GM19395 (cell line): ENCODE data around the gene C3orf85.
"Not testable (repeated sequence)": the region's sequence is repeated elsewhere in the genome, so short reads cannot be mapped to it uniquely, and the experiment has no call there.

ENCODE experiments used
- ATAC-seq: cut with Tn5 transposase; IDR thresholded peaks from one replicate; pipeline ENCODE4 v1.9.1; 2021; ENCODE audit warnings: mild to moderate bottlenecking, moderate library complexity; ENCODE audit not compliant: unreplicated experiment

Gene C3orf85, protein sequence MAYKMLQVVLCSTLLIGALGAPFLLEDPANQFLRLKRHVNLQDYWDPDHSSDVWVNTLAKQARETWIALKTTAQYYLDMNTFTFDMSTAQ

DNA sequence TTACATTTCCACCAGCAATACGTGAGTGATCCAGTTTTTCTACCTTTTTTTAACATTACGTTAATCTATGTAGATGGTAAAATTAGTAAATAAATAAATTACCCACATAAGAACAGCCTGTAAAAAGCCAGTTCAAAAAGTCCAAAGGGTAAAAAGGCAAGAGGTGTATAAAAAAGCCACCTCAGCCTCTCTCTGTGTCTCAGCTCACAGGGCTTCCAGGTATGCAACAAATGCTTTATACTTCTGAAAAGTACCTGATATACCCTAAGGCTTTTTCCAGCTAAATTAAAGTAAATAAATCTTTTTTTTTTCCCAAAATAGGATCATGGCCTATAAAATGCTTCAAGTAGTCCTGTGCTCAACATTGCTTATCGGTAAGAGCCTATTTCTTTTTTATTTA, at the start of gene C3orf85:
C3orf85 (plus strand) TSS at position 197 of the 400 bp plus-strand sequence; CDS start at position 326, 129 bp downstream.
- ATAC-seq: no peak

- no peak for ATAC-seq
Observed at GRCh38 chr3:109089265-109089664, 47.3 kb upstream of the C3orf85 start.

GRCh38 chr3:109091846-109092245, 44.7 kb upstream of the C3orf85 start:
- ATAC-seq: no peak

GRCh38 chr3:109093561-109093960, 43.0 kb upstream of the C3orf85 start:
- ATAC-seq: no peak

GRCh38 chr3:109095166-109095565, 41.4 kb upstream of the C3orf85 start:
- no peak for ATAC-seq

- no peak for ATAC-seq
Observed at GRCh38 chr3:109098079-109098644, 38.4 kb upstream of the C3orf85 start.

DNA sequence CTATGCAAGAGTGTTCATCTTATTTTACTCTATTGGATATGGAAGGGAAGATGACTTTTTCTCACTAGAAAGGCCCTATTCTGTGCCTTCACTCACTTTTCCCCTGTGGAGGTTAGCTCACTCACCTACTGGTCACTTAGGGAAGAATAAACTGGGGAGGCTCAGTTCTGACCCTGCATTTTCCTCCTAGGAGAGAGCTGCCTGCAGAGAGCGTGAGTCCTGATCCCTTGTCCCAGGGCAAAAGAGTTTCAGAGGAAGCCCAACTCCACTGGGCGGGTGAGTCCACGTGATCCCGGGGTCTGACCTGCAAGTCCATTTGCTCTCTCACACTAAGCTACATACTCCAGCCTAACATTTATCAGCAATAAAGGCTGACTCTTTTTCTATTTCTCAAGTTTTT, 26.9 kb upstream of the C3orf85 start:
- ATAC-seq: no peak

- no peak for ATAC-seq
Observed at GRCh38 chr3:109112946-109113760, 23.4 kb upstream of the C3orf85 start.

- ATAC-seq: no peak
Observed at GRCh38 chr3:109114746-109115145, 21.8 kb upstream of the C3orf85 start.

GRCh38 chr3:109115451-109115850, 21.1 kb upstream of the C3orf85 start:
- no peak for ATAC-seq

GRCh38 chr3:109116031-109116430, 20.5 kb upstream of the C3orf85 start:
- ATAC-seq: no peak

GRCh38 chr3:109117939-109118338, 18.6 kb upstream of the C3orf85 start, which contains the start of gene MORC1:
TSS of gene MORC1 (minus strand) at chr3:109118134. CDS start at chr3:109118059, 75 bp downstream.
- no peak for ATAC-seq

GRCh38 chr3:109118584-109118983, 17.9 kb upstream of the C3orf85 start:
- no peak for ATAC-seq

DNA sequence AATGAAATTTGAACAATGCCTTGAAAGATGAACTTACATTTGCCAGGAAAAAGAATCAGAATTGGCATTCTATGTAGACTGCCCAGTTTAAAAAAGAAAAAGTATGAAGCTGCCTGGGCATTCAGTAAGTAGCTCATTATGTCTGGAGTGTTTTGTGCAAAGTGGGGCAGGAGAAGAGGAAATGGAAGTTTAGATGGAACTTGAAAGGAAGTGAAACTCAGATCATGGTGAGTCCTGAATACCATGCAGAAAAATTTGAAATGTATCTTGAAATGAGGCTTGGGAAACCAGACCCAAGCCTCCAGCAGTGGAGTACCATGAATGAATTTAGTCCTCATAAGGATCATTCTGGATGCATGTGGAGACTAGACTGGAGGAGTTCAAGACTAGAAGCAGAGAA, 13.8 kb upstream of the C3orf85 start:
- no peak for ATAC-seq

- ATAC-seq: no peak
Observed at GRCh38 chr3:109125902-109126301, 10.6 kb upstream of the C3orf85 start.

DNA sequence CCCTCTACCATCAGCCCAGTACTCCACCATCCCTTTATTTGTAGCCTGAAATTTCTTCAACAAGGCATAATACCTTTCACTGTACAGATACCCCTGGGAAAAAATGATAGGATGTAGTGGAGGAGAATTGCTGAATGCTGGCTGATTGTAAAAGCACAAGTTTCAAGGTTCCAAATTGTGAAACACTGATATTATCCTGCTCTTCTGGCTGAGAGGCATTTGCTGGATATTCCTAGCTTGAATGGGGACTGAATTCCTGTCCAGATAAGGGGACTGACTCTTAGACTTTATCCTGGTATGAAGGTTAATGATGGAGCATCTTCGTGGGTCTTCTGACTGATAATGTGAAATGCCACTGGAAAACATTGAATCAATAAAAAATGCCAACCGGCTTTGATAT, 9.0 kb upstream of the C3orf85 start:
- ATAC-seq: no peak

DNA sequence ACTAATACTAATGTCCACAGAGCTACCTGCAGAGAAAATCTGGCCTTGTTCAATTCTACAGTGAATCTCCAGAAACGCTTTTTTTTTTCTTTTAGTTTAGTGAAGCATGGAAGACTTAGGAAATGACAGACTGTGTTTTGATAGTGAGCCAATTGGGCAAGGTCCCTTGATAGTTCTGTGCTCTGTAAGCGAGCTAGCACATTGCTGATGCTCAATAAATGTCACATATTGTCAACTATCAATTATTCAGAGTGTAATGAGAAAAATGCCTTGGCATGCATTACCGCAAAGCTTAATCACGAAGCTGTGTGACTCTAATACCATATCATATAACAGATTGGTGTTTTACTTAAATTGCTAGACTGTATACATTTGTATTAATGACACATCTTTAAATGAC, 5.2 kb upstream of the C3orf85 start:
- no peak for ATAC-seq

DNA sequence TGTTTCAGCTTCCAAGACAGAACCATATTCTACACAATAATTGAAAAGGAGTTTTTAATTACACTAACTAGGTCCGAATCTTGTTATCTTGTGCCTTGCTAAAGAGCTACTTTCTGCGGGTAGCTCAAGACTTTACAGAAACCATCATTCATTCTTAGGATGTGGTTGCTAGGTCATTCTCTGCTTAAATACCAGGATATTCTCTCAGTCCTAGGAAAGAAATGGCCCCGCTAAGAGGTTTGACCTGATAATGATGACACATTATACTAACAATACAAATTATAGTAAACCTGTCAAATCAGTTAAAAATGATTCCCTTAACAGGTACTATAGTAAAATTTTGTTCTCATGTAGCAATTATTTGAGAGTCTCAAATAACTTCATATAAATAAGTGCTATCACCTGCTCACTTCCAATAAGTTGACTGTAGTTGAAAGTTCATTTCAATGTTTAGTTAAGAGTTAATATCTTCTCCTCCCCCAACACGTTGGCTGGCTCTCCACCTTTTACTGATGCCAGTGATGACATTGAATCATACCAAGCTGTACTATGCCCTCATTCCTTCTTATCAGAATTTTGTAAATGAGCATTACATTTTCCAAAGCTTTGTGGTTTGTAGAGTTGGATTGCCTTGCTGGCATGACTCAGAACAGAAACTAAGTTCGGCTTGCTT, 3.6 kb upstream of the C3orf85 start:
- ATAC-seq: no peak

DNA sequence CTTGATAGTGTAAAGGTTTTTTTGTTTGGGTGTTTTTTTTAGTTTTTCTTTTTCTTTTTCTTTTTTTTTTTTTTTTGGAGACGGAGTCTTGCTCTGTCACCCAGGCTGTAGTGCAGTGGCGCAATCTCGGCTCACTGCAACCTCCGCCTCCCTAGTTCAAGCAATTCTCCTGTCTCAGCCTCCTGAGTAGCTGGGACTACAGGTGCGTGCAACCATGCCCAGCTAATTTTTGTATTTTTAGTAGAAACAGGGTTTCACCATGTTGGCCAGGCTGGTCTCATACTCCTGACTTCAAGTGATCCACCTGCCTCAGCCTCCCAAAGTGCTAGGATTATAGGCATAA, 3.1 kb upstream of the C3orf85 start:
- not testable (repeated sequence) for ATAC-seq

DNA sequence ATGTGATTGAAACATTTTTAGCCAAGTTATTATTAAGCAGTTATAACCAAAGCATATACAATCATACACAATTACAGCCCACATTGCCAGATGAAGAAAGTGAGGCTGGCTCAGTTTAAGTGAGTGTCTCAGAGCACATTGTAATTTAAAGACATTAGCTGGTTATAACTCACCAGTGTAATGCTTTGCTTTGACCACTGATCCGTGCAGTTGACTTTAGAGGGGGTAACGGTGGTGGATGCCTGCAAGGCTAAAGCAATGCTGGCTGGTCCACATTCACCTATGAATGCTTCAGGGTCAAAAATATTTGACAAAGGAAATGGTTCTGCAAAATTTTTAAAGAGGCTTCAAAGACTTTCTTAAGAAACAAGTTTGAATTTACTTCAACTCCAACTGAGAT, 1.2 kb downstream of the C3orf85 start:
- no peak for ATAC-seq

GRCh38 chr3:109140318-109140717, 3.8 kb downstream of the C3orf85 start:
- ATAC-seq: no peak

- no peak for ATAC-seq
Observed at GRCh38 chr3:109143646-109144045, 7.1 kb downstream of the C3orf85 start.
